HepG2 (cell line): ENCODE data around the gene CPEB3. TPM values are rescaled to one million over a fixed set of nuclear protein-coding genes. Genes with fewer than 3 reads are reported as not detected.

ENCODE experiments used
- ATAC-seq: fragments of 200-7000 bp; cut with Tn5 transposase; 3 replicates; pipeline ENCODE4 v1.9.1; 2020; ENCODE audit warnings: mild to moderate bottlenecking, moderate library complexity
- BruUV-seq: library from RNA; stranded (reverse); fragments of 400-500 nt; replicated peaks from 2 replicates; lab custom pipeline; 2021; lab: Mats Ljungman, UMichigan
- CTCF ChIA-PET: fragments of 300-600 bp; formaldehyde crosslinking; extraction: SDS; loops from one replicate; lab custom pipeline; 2021; ENCODE audit warnings: low total read pairs, inconsistent platforms, low intra/inter-chr PET ratio; lab: Yijun Ruan, JAX
- POLR2A ChIA-PET: fragments of 350-600 bp; sonication (Branson Sonifier 250); formaldehyde crosslinking; loops from one replicate; lab custom pipeline; 2020; ENCODE audit warnings: antibody characterized with exemption, inconsistent platforms; lab: Yijun Ruan, JAX
- DNase-seq: peaks from one replicate; pipeline ENCODE4 v3.0.0-alpha.2; 2015; ENCODE audit warnings: low spot score
- FAIRE-seq: peaks from 3 replicates; lab custom pipeline; 2011; peaks lifted over from hg19 to GRCh38; lab: Jason Lieb, UNC
- H2AFZ ChIP-seq: one replicate; pipeline ENCODE4 v1.6.1; 2011; ENCODE audit warnings: low read length, inconsistent platforms
- H3K27ac ChIP-seq: fragments of 300-600 bp; 3 replicates; pipeline ENCODE4 v1.8.0; 2011; ENCODE audit warnings: mixed run types, mild to moderate bottlenecking, mixed read lengths, low read length, inconsistent platforms; ENCODE audit not compliant: insufficient read depth; ENCODE audit errors: extremely low read length
- H3K27me3 ChIP-seq, 2 experiments: fragments of 200-600 bp in 1 of 2; 2 replicates in 1 of 2; 3 replicates in 1 of 2; pipeline versions ENCODE4 v1.6.0 to v1.8.0; 2011; ENCODE audit warnings: low read length in 2 of 2, mild to moderate bottlenecking in 2 of 2, moderate library complexity in 2 of 2, inconsistent platforms in 1 of 2; ENCODE audit not compliant: insufficient read depth in 2 of 2, control insufficient read depth in 1 of 2
- H3K36me3 ChIP-seq, 2 experiments: fragments of 200-600 bp in 1 of 2; replicated peaks in 1 of 2; 2 replicates in 1 of 2; 3 replicates in 1 of 2; pipeline versions ENCODE4 v1.5.1 to v1.8.0; 2011; ENCODE audit warnings: low read length in 2 of 2, inconsistent platforms in 1 of 2; ENCODE audit not compliant: insufficient read depth in 2 of 2, control insufficient read depth in 1 of 2
- H3K4me1 ChIP-seq: 2 replicates; pipeline ENCODE4 v1.5.1; 2012; ENCODE audit warnings: low read length, inconsistent platforms; ENCODE audit not compliant: insufficient read depth
- H3K4me2 ChIP-seq: 2 replicates; pipeline ENCODE4 v1.6.0; 2011; ENCODE audit warnings: low read depth, low read length, inconsistent platforms
- H3K4me3 ChIP-seq, 3 experiments: fragments of 200-600 bp in 1 of 3; sonication (generic), shearing (Covaris generic) in 1 of 3; replicated peaks in 1 of 3; 2 replicates each; pipeline ENCODE4 v1.5.1; 2011 to 2016; ENCODE audit warnings: low read length in 3 of 3, inconsistent platforms in 2 of 3, low read depth in 2 of 3, mild to moderate bottlenecking in 2 of 3, control low read depth in 1 of 3, mixed read lengths in 1 of 3; ENCODE audit not compliant: insufficient read depth in 1 of 3
- H3K79me2 ChIP-seq: one replicate; pipeline ENCODE4 v1.6.1; 2011; ENCODE audit warnings: low read length, inconsistent platforms; ENCODE audit not compliant: insufficient read depth
- H3K9ac ChIP-seq: 2 replicates; pipeline ENCODE4 v1.6.0; 2011; ENCODE audit warnings: mild to moderate bottlenecking, low read depth, low read length, inconsistent platforms; ENCODE audit not compliant: insufficient read depth
- H3K9me3 ChIP-seq: 2 replicates; pipeline ENCODE4 v1.5.1; 2012; ENCODE audit warnings: mild to moderate bottlenecking, low read length
- H4K20me1 ChIP-seq: 2 replicates; pipeline ENCODE4 v1.6.0; 2011; ENCODE audit warnings: inconsistent platforms, mild to moderate bottlenecking, low read length, moderate library complexity; ENCODE audit not compliant: insufficient read depth
- FOXC1 ChIP-seq: sonication (generic); formaldehyde crosslinking; IDR thresholded peaks from 2 replicates; pipeline ENCODE4 v1.8.0; 2022; ENCODE audit warnings: mild to moderate bottlenecking, missing genetic modification reagents, borderline replicate concordance
- MAFK ChIP-seq, 2 experiments: IDR thresholded peaks in 1 of 2; conservative IDR thresholded peaks in 1 of 2; 2 replicates each; pipeline ENCODE4 v1.6.1; 2011; ENCODE audit warnings: improper control_type of control experiment in 2 of 2, low read length in 2 of 2
- ZNF256 ChIP-seq: sonication (generic); formaldehyde crosslinking; conservative IDR thresholded peaks from 2 replicates; pipeline ENCODE4 v1.4.0; 2020; ENCODE audit warnings: missing genetic modification reagents
- ZNF639 ChIP-seq: conservative IDR thresholded peaks from 2 replicates; pipeline ENCODE4 v1.6.1; 2018; ENCODE audit warnings: missing genetic modification reagents
- WGBS: methylation state at CpG from one replicate; pipeline ENCODE4 v1.1.6; 2017; ENCODE audit warnings: low lambda C conversion rate; 5-methylcytosine and 5-hydroxymethylcytosine counted together
- in situ Hi-C: cut with HindIII; loops from 2 replicates; pipeline ENCODE4 v1.10.0; 2017; ENCODE audit warnings: low pct_unique_long_range_greater_than_20kb; ENCODE audit not compliant: extremely low pct_ligation_motif_present
- intact Hi-C: fragments of 100-400 bp; cut with micrococcal nuclease; formaldehyde crosslinking; loops from one replicate; pipeline ENCODE4 v1.10.0; 2022; ENCODE audit not compliant: unreplicated experiment
- polyA plus RNA-seq, 8 experiments: library from polyadenylated mRNA; depleted of rRNA in 3 of 8; stranded (reverse) in 7 of 8; unstranded in 1 of 8; fragments of >200 nt; fragmentation: Illumina TruSeq in 4 of 8; extraction: Trizol in 4 of 8; gene quantifications; 2 replicates each; pipeline versions ENCODE4 v1.2.1 to v1.2.3, GENCODE V29; 2011 to 2016; ENCODE audit warnings: low read depth in 4 of 8, missing spikeins in 1 of 8, mixed read lengths in 1 of 8; ENCODE audit not compliant: insufficient read depth in 1 of 8
- total RNA-seq, 5 experiments: library from RNA; depleted of rRNA; stranded (reverse); fragments of >200 nt; fragmentation: Illumina TruSeq; extraction: Trizol; gene quantifications; 2 replicates each; pipeline ENCODE4 v1.2.3, GENCODE V29; 2016; ENCODE audit warnings: low read depth in 1 of 5
- TF ChIP-seq, protein P1 (sequence below): sonication (generic); formaldehyde crosslinking; IDR thresholded peaks from 2 replicates; pipeline ENCODE4 v1.8.0; 2022; ENCODE audit warnings: mild to moderate bottlenecking, missing genetic modification reagents

The CPEB3 gene
- total and polyA plus RNA-seq, 2 of the 13 experiments (the other 11 are each of a cell fraction or from before 2014, with no cell fraction given): 0.66 to 0.70 TPM

DNA sequence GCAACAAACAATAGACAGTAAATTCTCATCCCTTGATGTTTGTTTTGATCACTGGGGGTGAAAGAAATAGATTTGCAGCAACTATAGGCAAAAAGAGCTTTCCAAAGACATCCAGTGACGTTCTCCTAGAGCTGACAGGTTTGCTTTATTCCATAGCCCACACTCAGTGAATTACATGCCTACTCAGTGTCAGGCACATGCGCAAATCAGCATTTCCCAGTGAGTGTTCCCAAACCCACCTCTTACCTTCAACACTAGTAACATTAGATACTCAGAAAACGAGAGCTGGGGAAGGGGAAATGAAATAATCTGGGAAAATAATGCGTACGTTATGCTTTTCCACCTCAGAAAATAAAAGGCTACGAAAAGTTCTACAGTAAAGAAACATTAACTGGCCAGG, 144.1 kb downstream of the CPEB3 start (continued):
- TF ChIP-seq FOXC1: no peak
- TF ChIP-seq, all 625 proteins: peak for 0

- H3K4me2 ChIP-seq: no peak overlapping the region
- H4K20me1 ChIP-seq: no peaks in the 10 kb centered on the region
- CTCF ChIA-PET: no interaction called here
- no peaks in the 10 kb centered on the region for H3K27me3 ChIP-seq
- H3K4me3 ChIP-seq: no peak overlapping the region
- no peaks in the 10 kb centered on the region for H3K9me3 ChIP-seq
- H3K4me1 ChIP-seq: peaks cover 6% of the 10 kb centered on the region; the same call in 1 of the 2 replicates
- POLR2A ChIA-PET: no interaction called here
- H3K27ac ChIP-seq: no peak overlapping the region
- TF ChIP-seq MAFK (conservative IDR thresholded peaks at IDR 0.05 in 1 of 2, IDR thresholded peaks at IDR 0.05 in 1 of 2; ENCODE audit: low read length in 2 of 2) (no peak), ZNF639 (no peak), ZNF256 (CRISPR knock-in tag) (no peak)
- TF ChIP-seq, protein P1, sequence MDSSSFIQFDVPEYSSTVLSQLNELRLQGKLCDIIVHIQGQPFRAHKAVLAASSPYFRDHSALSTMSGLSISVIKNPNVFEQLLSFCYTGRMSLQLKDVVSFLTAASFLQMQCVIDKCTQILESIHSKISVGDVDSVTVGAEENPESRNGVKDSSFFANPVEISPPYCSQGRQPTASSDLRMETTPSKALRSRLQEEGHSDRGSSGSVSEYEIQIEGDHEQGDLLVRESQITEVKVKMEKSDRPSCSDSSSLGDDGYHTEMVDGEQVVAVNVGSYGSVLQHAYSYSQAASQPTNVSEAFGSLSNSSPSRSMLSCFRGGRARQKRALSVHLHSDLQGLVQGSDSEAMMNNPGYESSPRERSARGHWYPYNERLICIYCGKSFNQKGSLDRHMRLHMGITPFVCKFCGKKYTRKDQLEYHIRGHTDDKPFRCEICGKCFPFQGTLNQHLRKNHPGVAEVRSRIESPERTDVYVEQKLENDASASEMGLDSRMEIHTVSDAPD (CRISPR knock-in tag): no peak
- no peaks in the 10 kb centered on the region for H3K79me2 ChIP-seq
- DNase-seq (no peak), FAIRE-seq (no peak), ATAC-seq (no peak)
- 94% methylated on average over 1 of the region's 1 CpG for WGBS
- in situ Hi-C loops (no loop called here), intact Hi-C loops (no loop called here)
- no peak overlapping the region for H2AFZ ChIP-seq
- BruUV-seq: no TSS peak
- H3K9ac ChIP-seq: no peak overlapping the region
- no peaks in the 10 kb centered on the region; a peak in 1 of 5 replicates for H3K36me3 ChIP-seq
Observed at GRCh38 chr10:92146107-92146506, 144.8 kb downstream of the CPEB3 start.
